Stimulated activated CD4-positive, alpha-beta T cell treated with anti-CD3 and anti-CD28 coated beads, Interleukin-1b, Interleukin-23, amount 100 ng/mL, for 4 hours (primary cell): ENCODE results near the gene PUS7L.
"Not testable (repeated sequence)": the region's sequence is repeated elsewhere in the genome, so short reads cannot be mapped to it uniquely, and the experiment has no call there.

Source experiments
- DNase-seq, 2 donors: peaks; one replicate each; pipeline ENCODE4 v3.0.0-alpha.2; 2020; ENCODE audit warnings: low read depth in 2 of 2

The PUS7L gene, protein sequence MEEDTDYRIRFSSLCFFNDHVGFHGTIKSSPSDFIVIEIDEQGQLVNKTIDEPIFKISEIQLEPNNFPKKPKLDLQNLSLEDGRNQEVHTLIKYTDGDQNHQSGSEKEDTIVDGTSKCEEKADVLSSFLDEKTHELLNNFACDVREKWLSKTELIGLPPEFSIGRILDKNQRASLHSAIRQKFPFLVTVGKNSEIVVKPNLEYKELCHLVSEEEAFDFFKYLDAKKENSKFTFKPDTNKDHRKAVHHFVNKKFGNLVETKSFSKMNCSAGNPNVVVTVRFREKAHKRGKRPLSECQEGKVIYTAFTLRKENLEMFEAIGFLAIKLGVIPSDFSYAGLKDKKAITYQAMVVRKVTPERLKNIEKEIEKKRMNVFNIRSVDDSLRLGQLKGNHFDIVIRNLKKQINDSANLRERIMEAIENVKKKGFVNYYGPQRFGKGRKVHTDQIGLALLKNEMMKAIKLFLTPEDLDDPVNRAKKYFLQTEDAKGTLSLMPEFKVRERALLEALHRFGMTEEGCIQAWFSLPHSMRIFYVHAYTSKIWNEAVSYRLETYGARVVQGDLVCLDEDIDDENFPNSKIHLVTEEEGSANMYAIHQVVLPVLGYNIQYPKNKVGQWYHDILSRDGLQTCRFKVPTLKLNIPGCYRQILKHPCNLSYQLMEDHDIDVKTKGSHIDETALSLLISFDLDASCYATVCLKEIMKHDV

GRCh38 chr12:43758728-43759563 is at the start of gene PUS7L, which contains the start of gene IRAK4:
TSS of gene PUS7L (minus strand) at chr12:43758790. CDS start at chr12:43755245, 3,545 bp downstream.
TSS of gene IRAK4 (plus strand) at chr12:43758951. CDS start at chr12:43768112, 9,161 bp downstream.
- DNase-seq: peak; percentile 92 to 93

DNA sequence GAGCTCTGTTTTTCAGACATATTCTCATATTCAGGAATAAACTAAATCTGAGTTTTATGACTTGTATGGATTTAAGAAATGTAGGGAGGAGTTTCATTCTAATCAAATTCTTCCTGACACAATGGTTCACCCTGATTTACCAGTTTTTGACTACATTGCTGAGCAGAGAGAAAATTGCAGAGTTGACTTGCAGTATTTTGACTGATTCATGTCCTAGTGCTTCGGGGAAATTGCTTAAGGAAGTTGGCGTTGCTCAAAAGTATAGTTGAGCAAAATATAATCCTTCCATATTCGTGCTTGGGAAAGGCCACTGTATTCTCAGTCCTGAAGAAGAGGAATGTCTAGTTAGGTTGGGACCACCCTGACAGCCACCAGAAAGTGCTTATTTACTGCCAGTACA is 48.8 kb upstream of the PUS7L start:
- DNase-seq: no peak

GRCh38 chr12:43806737-43807072 is 48.1 kb upstream of the PUS7L start:
- no peak for DNase-seq

- DNase-seq: peak; percentile 62 to 86
Observed at GRCh38 chr12:43805860-43806736, 47.5 kb upstream of the PUS7L start, which contains the start of gene TWF1. TSS of gene TWF1 (minus strand) at chr12:43806317. CDS start at chr12:43806245, 72 bp downstream.

DNA sequence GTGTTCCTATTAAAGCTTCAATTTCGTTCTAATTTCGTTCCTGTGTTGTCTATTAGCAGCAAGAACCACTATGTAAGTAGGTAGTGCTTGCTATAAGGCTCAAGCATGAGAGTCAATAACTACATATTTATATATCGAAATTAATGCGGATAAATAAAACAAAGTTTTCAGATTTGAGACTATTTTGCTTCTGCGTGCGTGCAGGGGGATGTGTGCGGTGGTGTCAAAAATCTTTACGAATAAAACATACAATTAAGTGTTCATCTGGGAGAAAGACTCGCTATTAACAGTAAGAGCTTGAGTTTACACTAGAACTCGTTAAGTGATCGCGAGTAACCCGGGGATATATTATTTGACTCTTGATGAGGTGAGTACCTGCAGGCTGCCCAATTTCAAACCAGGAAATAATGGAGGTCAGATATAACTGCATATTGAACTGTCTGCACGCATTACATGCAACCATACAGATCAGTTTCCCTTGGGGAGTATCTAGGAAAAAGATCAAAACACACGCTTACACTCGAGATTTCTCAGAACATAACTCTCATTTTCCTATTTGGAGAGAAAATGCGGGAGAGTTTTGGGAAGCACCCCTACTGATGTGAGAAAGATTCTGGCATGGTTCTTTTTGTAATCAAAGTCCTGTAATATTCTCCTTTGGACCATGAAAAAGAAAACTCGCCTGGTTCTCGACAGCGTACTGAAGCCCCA is 46.7 kb upstream of the PUS7L start:
- DNase-seq: no peak

GRCh38 chr12:43797561-43798217 is 39.1 kb upstream of the PUS7L start:
- no peak for DNase-seq

- no peak for DNase-seq
Observed at GRCh38 chr12:43795716-43796280, 37.2 kb upstream of the PUS7L start.

GRCh38 chr12:43789941-43790340 is 31.4 kb upstream of the PUS7L start:
- DNase-seq: no peak

DNA sequence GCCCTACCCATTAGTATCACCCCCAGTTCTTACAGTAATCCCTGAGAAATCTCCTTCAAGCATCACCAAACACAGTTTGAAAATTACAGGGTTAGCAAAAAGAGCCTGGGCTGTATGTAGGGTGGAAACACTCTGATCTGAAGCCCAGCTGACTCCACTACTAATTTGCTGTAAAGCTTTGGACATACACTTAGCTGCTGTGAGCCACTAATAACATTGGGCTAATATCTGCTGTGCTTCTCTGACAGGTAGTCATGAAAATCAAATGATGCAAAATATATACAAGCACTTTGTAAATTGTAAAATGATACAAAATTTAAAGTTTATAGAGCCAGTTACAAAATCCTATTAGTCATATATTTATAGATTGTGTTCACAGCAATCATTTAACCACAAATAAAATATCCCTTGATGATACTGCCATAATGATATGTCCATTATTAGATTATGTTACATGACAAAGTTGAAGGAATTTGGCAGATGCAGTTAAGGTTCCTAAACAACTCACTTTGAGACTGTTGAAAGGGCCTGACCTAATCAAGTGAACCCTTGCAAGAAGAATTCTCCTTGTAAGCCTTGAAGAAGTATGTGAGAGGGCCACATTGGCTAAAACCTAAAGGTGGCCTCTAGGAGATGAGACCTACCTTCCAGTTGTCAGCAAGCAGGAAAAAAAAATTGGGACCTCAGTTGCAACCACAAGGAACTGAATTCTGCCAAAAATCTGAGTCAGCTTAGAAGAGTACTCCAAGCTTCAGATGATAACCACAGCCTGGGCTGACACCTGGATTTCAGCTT is 28.5 kb upstream of the PUS7L start:
- DNase-seq: no peak

DNA sequence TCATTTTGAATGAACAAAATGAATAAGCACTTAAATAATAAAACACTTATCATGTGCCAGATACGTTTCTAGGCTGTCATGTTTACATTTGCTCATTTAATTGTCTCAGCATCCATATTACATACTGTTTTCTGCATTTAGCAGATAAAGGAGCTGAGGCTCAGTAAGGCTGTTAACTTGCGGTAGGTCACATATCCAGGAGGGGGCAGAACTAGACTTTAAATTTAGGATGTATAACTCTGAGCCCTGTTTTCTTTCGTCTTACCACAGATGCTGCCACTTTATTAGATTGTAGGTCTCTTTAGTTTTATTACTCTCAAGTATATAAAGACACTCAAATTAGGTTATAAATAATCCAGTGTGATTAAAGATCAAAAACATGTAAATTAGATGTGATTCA is 17.9 kb upstream of the PUS7L start:
- no peak for DNase-seq

DNA sequence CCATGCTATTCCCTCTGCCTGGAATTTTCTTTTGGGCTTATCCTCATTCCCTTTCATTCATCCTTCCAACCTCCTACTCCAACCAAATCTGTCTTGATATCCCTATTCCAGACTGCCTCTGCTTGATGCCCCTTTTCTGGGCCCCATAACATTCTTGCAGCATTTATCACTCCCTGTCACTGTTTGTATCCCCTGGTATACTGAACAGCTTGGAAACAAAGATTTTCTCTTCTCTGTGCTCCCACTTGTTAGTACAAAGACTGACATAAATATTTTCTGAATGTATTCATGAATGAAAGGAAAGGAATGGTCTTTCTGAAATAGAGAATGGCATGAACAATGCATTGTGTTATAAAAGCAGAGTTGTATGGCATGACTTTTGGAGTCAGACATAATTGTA is 7.7 kb upstream of the PUS7L start:
- DNase-seq: no peak

DNA sequence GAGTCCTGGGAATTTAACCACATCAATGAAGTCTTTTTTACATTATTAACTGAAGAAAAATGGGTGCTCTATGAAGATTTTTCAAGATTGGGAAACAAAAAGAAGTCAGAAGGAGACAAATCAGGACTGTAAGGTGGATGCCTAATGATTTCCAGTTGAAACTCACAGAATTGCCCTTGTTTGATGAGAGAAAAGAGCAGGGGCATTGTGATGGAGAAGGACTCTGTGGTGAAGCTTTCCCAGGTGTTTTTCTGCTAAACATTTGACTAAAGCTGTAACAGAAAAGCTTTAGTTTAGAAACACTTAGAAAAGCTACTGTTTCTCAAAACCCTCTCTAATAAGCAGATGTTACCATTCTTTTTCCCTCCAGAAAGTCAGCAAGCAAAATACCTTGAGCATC is 5.9 kb upstream of the PUS7L start:
- no peak for DNase-seq

DNA sequence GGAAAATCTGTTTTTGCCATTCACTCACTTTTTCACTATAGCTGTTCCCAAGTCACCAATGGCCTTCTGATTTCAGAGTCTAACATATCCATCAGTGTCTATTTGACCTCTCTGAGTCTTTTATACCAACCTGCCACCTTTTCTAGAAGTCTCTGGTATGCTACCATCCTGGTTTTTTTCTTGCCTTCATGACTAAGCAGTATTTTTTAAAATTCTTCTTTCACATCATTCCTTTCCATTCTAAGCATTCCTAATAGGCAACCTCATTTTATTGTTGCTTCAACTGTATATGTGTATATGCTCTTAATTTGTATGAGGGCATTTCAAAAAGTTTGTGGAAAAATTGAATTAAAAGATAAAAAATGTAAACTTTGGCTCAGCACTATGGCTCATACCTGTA is 5.2 kb upstream of the PUS7L start:
- DNase-seq: no peak

DNA sequence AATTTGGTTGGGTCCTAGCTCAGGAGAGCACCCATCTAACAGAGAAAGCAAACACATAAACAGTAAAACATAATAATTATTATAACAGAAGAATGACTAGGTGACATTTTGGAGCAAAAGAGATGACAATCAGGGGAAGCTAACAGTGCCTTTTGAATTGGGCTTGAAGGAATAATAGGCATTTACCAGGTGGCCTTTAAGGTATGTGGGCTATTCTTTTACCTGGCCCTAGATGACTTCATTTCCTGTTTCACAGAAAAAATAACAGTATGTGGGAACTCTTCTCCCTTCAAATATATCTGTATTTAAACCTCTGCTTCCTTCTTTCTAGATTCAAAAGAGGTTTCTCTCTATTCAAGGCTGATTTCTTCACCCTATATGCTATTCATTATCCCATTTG is 4.0 kb upstream of the PUS7L start:
- DNase-seq: no peak

DNA sequence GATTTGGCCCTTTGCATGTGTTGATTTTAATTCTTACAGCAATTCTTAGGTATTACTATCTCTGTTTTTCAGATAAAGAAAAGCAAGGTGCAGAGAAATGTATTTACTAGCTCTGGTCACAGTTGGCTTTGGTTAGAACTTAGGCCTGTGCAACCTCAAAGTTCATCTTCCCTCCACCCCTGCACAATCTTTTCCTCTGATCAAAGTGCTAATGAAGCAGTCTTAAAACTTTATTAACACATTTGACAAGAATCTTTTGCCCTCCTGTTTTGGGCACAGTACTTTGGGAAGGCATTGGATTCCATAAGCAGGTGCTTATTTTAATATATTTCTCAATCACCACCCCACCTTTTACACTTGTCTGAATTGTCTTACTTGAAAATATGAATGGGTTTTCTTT is 2.9 kb upstream of the PUS7L start:
- DNase-seq: no peak

GRCh38 chr12:43760396-43760795 is 1.8 kb upstream of the PUS7L start:
- DNase-seq: no peak

- DNase-seq: no peak
Observed at GRCh38 chr12:43758247-43758727, 303 bp downstream of the PUS7L start.

GRCh38 chr12:43754015-43754414 is 4.6 kb downstream of the PUS7L start:
- no peak for DNase-seq

- not testable (repeated sequence) for DNase-seq
Observed at GRCh38 chr12:43751360-43751759, 7.2 kb downstream of the PUS7L start.
